ENCODE measurements around the gene WDR82. TPM values are rescaled to one million over a fixed set of nuclear protein-coding genes. Genes with fewer than 3 reads are reported as not detected.

WDR82 gene
- total and polyA plus RNA-seq, 2 experiments from 2014 or later = 25.2 to 71.8 TPM

GRCh38 chr3:52217409-52217805, 61.0 kb downstream of the WDR82 start:
- H3F3A ChIP-seq (replicated peaks; ENCODE audit: low read depth) = no peaks in the 10 kb centered on the region
- no peak overlapping the region for H2AFZ ChIP-seq
- H3K36me3 Mint-ChIP-seq (ENCODE audit: low read depth) = peaks cover 32% of the 10 kb centered on the region
- DNase-seq (ENCODE audit: low spot score) (no peak), ATAC-seq (no peak)
- peaks cover 8% of the 10 kb centered on the region; the same call in 2 of the 3 replicates for H3K4me1 Mint-ChIP-seq
- no peak for TF ChIP-seq EZH2phosphoT487 (IDR thresholded peaks at IDR 0.05; ENCODE audit: unreplicated experiment)
- TF ChIP-seq CREB1 (CRISPR knock-in tag; IDR thresholded peaks at IDR 0.05; ENCODE audit: low read depth) = no peak
- TF ChIP-seq JUNB (IDR thresholded peaks at IDR 0.05; ENCODE audit: unreplicated experiment) = no peak
- TF ChIP-seq NANOG (IDR thresholded peaks at IDR 0.05; ENCODE audit: borderline replicate concordance) = no peak
- TF ChIP-seq EZH2 (IDR thresholded peaks at IDR 0.05; ENCODE audit: low read depth, unreplicated experiment) = no peak
- TF ChIP-seq STAT1 (IDR thresholded peaks at IDR 0.05; ENCODE audit: unreplicated experiment) = no peak
- no peak for TF ChIP-seq CTCF (conservative IDR thresholded peaks at IDR 0.05; ENCODE audit: low read depth in 2 of 2)
- TF ChIP-seq ZNF331 (CRISPR knock-in tag; IDR thresholded peaks at IDR 0.05; ENCODE audit: low read depth) = no peak
- TF ChIP-seq, protein P1, sequence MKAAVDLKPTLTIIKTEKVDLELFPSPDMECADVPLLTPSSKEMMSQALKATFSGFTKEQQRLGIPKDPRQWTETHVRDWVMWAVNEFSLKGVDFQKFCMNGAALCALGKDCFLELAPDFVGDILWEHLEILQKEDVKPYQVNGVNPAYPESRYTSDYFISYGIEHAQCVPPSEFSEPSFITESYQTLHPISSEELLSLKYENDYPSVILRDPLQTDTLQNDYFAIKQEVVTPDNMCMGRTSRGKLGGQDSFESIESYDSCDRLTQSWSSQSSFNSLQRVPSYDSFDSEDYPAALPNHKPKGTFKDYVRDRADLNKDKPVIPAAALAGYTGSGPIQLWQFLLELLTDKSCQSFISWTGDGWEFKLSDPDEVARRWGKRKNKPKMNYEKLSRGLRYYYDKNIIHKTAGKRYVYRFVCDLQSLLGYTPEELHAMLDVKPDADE (IDR thresholded peaks at IDR 0.05) = no peak
- no peak for TF ChIP-seq POLR2AphosphoS5 (IDR thresholded peaks at IDR 0.05; ENCODE audit: low read depth)
- no peak for TF ChIP-seq ZNF114 (CRISPR knock-in tag; IDR thresholded peaks at IDR 0.05)
- TF ChIP-seq, protein P2, sequence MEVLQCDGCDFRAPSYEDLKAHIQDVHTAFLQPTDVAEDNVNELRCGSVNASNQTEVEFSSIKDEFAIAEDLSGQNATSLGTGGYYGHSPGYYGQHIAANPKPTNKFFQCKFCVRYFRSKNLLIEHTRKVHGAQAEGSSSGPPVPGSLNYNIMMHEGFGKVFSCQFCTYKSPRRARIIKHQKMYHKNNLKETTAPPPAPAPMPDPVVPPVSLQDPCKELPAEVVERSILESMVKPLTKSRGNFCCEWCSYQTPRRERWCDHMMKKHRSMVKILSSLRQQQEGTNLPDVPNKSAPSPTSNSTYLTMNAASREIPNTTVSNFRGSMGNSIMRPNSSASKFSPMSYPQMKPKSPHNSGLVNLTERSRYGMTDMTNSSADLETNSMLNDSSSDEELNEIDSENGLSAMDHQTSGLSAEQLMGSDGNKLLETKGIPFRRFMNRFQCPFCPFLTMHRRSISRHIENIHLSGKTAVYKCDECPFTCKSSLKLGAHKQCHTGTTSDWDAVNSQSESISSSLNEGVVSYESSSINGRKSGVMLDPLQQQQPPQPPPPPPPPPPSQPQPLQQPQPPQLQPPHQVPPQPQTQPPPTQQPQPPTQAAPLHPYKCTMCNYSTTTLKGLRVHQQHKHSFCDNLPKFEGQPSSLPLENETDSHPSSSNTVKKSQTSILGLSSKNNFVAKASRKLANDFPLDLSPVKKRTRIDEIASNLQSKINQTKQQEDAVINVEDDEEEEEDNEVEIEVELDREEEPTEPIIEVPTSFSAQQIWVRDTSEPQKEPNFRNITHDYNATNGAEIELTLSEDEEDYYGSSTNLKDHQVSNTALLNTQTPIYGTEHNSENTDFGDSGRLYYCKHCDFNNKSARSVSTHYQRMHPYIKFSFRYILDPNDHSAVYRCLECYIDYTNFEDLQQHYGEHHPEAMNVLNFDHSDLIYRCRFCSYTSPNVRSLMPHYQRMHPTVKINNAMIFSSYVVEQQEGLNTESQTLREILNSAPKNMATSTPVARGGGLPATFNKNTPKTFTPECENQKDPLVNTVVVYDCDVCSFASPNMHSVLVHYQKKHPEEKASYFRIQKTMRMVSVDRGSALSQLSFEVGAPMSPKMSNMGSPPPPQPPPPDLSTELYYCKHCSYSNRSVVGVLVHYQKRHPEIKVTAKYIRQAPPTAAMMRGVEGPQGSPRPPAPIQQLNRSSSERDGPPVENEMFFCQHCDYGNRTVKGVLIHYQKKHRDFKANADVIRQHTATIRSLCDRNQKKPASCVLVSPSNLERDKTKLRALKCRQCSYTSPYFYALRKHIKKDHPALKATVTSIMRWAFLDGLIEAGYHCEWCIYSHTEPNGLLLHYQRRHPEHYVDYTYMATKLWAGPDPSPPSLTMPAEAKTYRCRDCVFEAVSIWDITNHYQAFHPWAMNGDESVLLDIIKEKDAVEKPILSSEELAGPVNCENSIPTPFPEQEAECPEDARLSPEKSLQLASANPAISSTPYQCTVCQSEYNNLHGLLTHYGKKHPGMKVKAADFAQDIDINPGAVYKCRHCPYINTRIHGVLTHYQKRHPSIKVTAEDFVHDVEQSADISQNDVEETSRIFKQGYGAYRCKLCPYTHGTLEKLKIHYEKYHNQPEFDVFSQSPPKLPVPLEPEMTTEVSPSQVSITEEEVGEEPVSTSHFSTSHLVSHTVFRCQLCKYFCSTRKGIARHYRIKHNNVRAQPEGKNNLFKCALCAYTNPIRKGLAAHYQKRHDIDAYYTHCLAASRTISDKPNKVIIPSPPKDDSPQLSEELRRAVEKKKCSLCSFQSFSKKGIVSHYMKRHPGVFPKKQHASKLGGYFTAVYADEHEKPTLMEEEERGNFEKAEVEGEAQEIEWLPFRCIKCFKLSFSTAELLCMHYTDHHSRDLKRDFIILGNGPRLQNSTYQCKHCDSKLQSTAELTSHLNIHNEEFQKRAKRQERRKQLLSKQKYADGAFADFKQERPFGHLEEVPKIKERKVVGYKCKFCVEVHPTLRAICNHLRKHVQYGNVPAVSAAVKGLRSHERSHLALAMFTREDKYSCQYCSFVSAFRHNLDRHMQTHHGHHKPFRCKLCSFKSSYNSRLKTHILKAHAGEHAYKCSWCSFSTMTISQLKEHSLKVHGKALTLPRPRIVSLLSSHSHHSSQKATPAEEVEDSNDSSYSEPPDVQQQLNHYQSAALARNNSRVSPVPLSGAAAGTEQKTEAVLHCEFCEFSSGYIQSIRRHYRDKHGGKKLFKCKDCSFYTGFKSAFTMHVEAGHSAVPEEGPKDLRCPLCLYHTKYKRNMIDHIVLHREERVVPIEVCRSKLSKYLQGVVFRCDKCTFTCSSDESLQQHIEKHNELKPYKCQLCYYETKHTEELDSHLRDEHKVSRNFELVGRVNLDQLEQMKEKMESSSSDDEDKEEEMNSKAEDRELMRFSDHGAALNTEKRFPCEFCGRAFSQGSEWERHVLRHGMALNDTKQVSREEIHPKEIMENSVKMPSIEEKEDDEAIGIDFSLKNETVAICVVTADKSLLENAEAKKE (CRISPR knock-in tag; IDR thresholded peaks at IDR 0.05) = no peak
- TF ChIP-seq, protein P3, sequence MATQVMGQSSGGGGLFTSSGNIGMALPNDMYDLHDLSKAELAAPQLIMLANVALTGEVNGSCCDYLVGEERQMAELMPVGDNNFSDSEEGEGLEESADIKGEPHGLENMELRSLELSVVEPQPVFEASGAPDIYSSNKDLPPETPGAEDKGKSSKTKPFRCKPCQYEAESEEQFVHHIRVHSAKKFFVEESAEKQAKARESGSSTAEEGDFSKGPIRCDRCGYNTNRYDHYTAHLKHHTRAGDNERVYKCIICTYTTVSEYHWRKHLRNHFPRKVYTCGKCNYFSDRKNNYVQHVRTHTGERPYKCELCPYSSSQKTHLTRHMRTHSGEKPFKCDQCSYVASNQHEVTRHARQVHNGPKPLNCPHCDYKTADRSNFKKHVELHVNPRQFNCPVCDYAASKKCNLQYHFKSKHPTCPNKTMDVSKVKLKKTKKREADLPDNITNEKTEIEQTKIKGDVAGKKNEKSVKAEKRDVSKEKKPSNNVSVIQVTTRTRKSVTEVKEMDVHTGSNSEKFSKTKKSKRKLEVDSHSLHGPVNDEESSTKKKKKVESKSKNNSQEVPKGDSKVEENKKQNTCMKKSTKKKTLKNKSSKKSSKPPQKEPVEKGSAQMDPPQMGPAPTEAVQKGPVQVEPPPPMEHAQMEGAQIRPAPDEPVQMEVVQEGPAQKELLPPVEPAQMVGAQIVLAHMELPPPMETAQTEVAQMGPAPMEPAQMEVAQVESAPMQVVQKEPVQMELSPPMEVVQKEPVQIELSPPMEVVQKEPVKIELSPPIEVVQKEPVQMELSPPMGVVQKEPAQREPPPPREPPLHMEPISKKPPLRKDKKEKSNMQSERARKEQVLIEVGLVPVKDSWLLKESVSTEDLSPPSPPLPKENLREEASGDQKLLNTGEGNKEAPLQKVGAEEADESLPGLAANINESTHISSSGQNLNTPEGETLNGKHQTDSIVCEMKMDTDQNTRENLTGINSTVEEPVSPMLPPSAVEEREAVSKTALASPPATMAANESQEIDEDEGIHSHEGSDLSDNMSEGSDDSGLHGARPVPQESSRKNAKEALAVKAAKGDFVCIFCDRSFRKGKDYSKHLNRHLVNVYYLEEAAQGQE (IDR thresholded peaks at IDR 0.05; ENCODE audit: unreplicated experiment) = no peak
- H3K4me3 ChIP-seq = no peak overlapping the region
- no peaks in the 10 kb centered on the region for H3K79me2 ChIP-seq (replicated peaks; ENCODE audit: insufficient read depth)
- no peak overlapping the region for H3K27ac Mint-ChIP-seq
- H3K4me3 Mint-ChIP-seq = no peak overlapping the region
- H3K36me3 ChIP-seq (ENCODE audit: insufficient read depth) = peaks cover 15% of the 10 kb centered on the region
- peaks cover 11% of the 10 kb centered on the region for H3K27me3 Mint-ChIP-seq (ENCODE audit: insufficient read depth, low read depth, poor library complexity)
- no peaks in the 10 kb centered on the region for H3K27me3 ChIP-seq (ENCODE audit: insufficient read depth)
- no peak overlapping the region for H3K27ac ChIP-seq (ENCODE audit: low read depth)
- no peak overlapping the region for H3K4me2 ChIP-seq
- peaks cover 3% of the 10 kb centered on the region for H3K4me1 ChIP-seq (ENCODE audit: insufficient read depth)
- H3K9me3 Mint-ChIP-seq = no peaks in the 10 kb centered on the region
- H3K9me2 ChIP-seq (ENCODE audit: insufficient read depth) = no peaks in the 10 kb centered on the region
- H4K20me1 ChIP-seq (replicated peaks; ENCODE audit: insufficient read depth) = peaks cover 2% of the 10 kb centered on the region; the same call in 1 of the 2 replicates

Measured in GM23338 (cell line).